ENCODE data around the gene CMTM4. TPM values are rescaled to one million over a fixed set of nuclear protein-coding genes. Genes with fewer than 3 reads are reported as not detected.

The CMTM4 gene
- total RNA-seq, 4 donors from 2014 or later: 12.1 to 16.0 (median 13.0) TPM

DNA sequence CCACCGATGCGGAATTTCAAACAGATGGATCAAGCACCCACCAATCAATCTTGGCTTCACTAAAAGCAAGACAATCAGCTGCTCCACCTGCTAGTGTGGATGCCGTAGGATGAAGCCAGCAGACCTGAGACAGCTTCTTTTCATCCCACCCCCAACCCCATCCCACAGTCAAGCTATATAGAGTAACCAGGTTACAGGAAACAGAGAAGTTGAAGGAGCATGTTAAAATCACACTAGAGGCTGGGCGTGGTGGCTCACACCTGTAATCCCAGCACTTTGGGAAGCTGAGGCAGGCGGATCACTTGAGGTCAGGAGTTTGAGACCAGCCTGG lies 37.7 kb downstream of the CMTM4 start:
- TF ChIP-seq, protein P1, sequence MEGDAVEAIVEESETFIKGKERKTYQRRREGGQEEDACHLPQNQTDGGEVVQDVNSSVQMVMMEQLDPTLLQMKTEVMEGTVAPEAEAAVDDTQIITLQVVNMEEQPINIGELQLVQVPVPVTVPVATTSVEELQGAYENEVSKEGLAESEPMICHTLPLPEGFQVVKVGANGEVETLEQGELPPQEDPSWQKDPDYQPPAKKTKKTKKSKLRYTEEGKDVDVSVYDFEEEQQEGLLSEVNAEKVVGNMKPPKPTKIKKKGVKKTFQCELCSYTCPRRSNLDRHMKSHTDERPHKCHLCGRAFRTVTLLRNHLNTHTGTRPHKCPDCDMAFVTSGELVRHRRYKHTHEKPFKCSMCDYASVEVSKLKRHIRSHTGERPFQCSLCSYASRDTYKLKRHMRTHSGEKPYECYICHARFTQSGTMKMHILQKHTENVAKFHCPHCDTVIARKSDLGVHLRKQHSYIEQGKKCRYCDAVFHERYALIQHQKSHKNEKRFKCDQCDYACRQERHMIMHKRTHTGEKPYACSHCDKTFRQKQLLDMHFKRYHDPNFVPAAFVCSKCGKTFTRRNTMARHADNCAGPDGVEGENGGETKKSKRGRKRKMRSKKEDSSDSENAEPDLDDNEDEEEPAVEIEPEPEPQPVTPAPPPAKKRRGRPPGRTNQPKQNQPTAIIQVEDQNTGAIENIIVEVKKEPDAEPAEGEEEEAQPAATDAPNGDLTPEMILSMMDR (IDR thresholded peaks at IDR 0.05; ENCODE audit: low read depth): no peak

DNA sequence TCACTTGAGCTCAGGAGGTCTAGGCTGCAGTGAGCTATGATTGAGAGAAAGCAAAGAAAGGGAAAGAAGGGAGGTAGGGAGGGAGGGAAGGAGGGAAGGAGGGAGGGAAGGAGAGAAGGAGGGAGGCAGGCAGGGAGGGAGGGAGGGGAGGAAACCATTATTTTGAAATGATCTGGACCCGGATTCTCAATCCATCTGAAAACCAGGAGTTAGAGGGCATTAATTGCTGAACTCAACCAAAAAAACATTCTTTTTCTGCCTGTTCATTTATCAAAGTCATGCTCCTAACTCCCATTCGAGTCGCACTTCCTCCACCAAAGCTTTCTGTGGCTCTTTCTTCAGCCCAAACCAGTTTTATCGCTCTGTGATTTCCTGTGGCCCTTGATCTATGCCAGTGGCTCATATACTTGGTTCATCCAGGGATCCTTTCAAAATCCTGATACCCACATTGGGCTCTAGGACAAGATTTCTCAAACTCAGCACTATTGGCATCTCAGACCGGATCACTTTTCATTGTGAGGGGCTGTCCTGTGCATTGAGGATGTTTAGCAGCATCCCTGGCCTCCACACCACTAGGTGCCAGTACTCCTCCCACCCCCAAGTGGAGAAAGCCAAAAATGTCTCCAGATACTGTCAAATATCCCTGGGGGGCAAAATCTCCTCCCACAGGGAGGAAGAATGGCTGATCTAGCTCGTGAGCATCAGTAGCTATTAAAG lies 38.2 kb downstream of the CMTM4 start:
- TF ChIP-seq, protein P1 (IDR thresholded peaks at IDR 0.05; ENCODE audit: low read depth): no peak

DNA sequence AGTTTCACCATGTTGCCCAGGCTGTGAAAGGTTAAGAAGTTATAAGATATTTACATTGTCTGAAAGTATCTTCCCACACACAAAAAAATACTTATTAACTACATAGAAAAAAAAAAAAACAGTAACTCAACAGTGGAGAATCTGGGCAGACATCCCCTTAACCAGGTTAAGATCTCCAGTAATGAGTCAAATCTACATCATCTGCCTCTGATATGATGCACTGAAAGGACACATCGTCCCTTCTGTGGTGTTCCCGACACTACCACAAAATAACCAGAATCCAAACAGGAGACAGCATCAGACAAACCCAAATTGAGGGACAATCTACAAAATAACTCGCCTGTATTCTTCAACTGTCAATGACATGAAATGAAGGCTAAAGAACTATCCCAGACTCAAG lies 40.0 kb downstream of the CMTM4 start:
- TF ChIP-seq, protein P1 (IDR thresholded peaks at IDR 0.05; ENCODE audit: low read depth): no peak

DNA sequence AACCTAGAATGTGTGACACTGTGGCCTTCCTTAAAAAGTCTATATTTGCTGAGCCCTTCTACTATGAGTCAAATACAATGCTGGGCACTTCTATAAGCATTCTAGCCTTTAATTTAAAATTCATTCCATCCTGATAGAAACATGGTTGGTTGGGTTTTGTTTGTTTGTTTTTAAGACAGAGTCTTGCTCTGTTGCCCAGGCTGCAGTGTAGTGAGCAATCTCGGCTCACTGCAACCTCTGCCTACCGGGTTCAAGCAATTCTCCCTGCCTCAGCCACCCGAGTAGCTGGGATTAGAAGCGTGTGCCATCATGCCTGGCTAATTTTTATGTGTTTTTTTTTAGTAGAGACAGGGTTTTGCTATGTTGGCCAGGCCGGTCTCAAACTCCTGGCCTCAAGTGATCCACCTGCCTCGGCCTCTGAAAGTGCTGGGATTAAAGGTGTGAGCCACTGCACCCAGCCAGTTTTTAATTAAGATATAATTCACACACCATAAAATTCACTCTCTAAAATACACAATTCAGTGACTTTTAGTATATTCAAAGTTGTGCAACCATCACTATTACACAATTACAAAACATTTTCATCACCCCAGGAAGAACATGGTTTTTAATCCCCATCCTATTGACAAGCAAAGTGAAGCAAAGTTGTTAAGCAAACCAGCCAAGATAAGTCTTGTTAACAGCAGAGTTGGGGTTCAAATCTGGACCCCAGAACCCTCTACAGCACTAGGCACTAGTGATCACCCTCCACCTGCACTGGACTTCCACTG lies 42.8 kb downstream of the CMTM4 start:
- TF ChIP-seq, protein P1 (IDR thresholded peaks at IDR 0.05; ENCODE audit: low read depth): no peak

DNA sequence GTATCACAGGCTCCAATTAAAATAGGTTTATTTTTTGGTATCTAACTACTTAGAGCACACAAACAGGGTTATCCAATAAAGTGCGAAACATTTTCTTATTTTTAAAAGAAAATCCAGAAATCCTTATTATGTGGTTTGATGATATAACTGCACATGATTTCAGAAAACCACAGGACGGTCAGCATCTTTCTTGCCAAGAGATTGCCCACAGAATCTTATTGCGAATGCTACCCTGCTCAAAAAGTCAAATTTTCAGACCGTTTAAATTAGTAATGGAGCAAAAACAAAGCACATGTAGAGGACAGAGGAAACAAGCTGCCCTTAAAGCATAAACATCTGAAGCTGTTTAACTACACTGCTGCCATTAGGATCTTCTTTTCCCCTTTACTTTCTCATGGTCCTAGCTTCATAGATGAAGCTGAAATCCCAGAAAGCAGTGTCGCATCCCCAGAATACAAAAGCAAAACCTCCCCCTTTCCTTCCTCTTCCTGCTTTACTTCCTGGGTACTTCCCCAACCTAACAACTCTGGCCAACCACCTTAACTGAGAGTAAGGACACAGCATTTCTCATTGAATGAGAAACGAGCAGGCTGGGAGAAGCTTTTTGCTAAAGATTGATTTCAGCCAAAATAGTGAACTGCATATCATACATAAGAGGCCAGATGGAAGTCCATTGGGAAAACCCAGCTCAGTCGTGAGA lies 43.7 kb downstream of the CMTM4 start:
- TF ChIP-seq, protein P1 (IDR thresholded peaks at IDR 0.05; ENCODE audit: low read depth): no peak

DNA sequence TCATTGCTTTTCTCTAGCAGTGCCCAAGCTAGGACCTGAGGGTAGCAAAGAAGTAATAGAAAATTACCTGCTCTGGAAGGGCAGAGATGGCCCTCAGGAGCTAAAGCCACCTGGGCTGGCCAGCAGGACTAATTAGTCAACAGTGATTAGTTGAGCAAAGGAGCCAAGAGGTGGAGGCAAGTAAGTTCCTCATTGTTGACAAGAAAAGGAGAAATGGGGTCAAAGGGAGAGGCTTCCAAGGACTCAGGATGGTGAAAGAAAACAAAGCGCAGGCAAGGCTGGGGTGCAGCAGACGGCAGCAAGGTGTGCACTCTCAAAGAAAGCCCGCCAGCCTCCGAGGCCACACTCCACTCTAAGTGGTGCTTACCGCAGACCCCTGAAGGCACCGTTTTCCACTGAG lies 44.6 kb downstream of the CMTM4 start:
- TF ChIP-seq, protein P1 (IDR thresholded peaks at IDR 0.05; ENCODE audit: low read depth): no peak

DNA sequence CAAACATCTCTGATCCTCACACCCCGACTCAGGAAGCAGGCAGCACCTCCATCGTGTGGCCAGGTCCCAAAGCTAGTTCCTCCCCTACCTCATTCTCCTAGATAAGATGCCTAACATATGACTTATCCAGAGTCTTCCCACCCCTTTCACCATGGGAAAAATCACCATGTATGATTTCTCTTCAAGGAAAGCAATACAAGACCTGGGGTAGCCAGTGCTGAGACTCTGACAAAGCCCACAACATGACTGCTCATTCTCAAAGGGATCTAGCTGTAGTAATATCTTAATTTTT lies 45.1 kb downstream of the CMTM4 start:
- TF ChIP-seq, protein P1 (IDR thresholded peaks at IDR 0.05; ENCODE audit: low read depth): no peak

Data from subcutaneous adipose tissue (tissue), 4 donors.